Activated CD4-positive, alpha-beta T cell treated with anti-CD3 and anti-CD28 coated beads for 48 hours (primary cell): ENCODE results near the gene CD44.
"Not testable (repeated sequence)": the region's sequence is repeated elsewhere in the genome, so short reads cannot be mapped to it uniquely, and the experiment has no call there.

Experiments used
- DNase-seq: peaks from one replicate; pipeline ENCODE4 v3.0.0-alpha.2; 2020

Gene CD44

GRCh38 chr11:35138943-35139721 is at the start of gene CD44:
Gene CD44 (plus strand): TSS chr11:35139171. CDS start chr11:35139304, 133 bp downstream.
- peak; percentile 78 for DNase-seq

- no peak for DNase-seq
Measured at GRCh38 chr11:35089666-35090065, 49.3 kb upstream of the CD44 start.

- DNase-seq: no peak
Measured at GRCh38 chr11:35090125-35090524, 48.8 kb upstream of the CD44 start.

GRCh38 chr11:35090991-35091390 is 48.0 kb upstream of the CD44 start:
- not testable (repeated sequence) for DNase-seq

GRCh38 chr11:35096723-35097122 is 42.2 kb upstream of the CD44 start:
- DNase-seq: no peak

GRCh38 chr11:35097814-35098455 is 41.0 kb upstream of the CD44 start:
- DNase-seq: no peak

- no peak for DNase-seq
Measured at GRCh38 chr11:35098855-35099254, 40.1 kb upstream of the CD44 start.

GRCh38 chr11:35099278-35100012 is 39.5 kb upstream of the CD44 start:
- no peak for DNase-seq

- no peak for DNase-seq
Measured at GRCh38 chr11:35100013-35100383, 39.0 kb upstream of the CD44 start.

- DNase-seq: no peak
Measured at GRCh38 chr11:35101223-35101622, 37.7 kb upstream of the CD44 start.

GRCh38 chr11:35102267-35102666 is 36.7 kb upstream of the CD44 start:
- no peak for DNase-seq

- DNase-seq: no peak
Measured at GRCh38 chr11:35103366-35104208, 35.4 kb upstream of the CD44 start.

GRCh38 chr11:35104655-35105054 is 34.3 kb upstream of the CD44 start:
- no peak for DNase-seq

GRCh38 chr11:35105319-35106079 is 33.5 kb upstream of the CD44 start:
- no peak for DNase-seq

GRCh38 chr11:35106595-35106994 is 32.4 kb upstream of the CD44 start:
- DNase-seq: no peak

GRCh38 chr11:35107861-35108260 is 31.1 kb upstream of the CD44 start:
- no peak for DNase-seq

- DNase-seq: not testable (repeated sequence)
Measured at GRCh38 chr11:35108336-35108735, 30.6 kb upstream of the CD44 start.

GRCh38 chr11:35109041-35109440 is 29.9 kb upstream of the CD44 start:
- no peak for DNase-seq

GRCh38 chr11:35109827-35110226 is 29.1 kb upstream of the CD44 start:
- DNase-seq: no peak

GRCh38 chr11:35111161-35112055 is 27.6 kb upstream of the CD44 start:
- no peak for DNase-seq
